ENCODE data around the gene RIPK3.
"Not testable (repeated sequence)": the region's sequence is repeated elsewhere in the genome, so short reads cannot be mapped to it uniquely, and the experiment has no call there.

The RIPK3 gene

DNA sequence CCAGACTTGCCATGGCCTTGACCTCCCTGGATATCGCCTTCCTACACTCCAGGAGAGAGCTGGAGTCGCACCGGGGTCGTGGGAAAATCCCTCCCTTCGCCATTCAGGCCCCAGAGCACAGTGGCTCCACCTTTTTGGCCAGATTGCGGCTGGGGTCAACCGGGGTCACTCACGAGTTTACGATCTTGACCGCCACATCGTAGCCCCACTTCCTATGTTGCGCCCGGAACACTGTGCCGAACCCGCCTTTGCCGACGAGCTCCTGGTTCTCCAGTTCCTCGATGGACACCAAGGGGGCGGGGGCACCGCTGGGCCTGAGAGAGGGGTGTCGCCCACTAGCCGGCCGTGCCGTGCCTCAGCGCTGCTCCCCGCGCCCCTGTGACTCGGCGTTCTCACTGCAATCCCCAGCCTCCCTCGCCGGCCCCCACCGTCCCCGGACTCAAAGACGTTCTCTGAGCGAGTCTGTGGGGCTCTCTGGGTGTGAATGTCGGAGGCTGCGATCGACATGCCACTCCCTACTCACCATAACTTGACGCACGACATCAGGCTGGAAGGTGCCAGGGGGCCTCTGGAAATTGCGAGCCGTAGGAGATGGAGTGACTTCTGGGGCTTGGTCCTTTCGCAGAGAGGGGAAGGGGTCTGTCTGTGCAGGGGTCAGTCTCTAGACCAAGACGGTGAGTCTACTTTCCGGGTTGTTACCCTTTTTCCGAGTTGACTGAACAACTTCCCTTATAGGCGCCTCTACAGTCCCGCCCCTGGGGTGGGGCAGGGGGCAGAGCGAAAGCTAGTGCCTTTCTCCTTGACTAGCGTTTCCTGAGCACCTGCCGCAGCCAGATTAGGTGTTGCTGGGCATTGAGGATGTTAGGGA is at the start of gene RIPK3:
Gene RIPK3 (minus strand): TSS at position 708 of the 868 bp plus-strand sequence. CDS start 165 bp downstream, at position 543.
- TF ChIP-seq ZFX (IDR thresholded peaks at IDR 0.05) = no peak
- TF ChIP-seq, protein P1, sequence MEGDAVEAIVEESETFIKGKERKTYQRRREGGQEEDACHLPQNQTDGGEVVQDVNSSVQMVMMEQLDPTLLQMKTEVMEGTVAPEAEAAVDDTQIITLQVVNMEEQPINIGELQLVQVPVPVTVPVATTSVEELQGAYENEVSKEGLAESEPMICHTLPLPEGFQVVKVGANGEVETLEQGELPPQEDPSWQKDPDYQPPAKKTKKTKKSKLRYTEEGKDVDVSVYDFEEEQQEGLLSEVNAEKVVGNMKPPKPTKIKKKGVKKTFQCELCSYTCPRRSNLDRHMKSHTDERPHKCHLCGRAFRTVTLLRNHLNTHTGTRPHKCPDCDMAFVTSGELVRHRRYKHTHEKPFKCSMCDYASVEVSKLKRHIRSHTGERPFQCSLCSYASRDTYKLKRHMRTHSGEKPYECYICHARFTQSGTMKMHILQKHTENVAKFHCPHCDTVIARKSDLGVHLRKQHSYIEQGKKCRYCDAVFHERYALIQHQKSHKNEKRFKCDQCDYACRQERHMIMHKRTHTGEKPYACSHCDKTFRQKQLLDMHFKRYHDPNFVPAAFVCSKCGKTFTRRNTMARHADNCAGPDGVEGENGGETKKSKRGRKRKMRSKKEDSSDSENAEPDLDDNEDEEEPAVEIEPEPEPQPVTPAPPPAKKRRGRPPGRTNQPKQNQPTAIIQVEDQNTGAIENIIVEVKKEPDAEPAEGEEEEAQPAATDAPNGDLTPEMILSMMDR (conservative IDR thresholded peaks at IDR 0.05) = no peak
- no peak within 1 kb of the TSS for H3K27ac ChIP-seq

DNA sequence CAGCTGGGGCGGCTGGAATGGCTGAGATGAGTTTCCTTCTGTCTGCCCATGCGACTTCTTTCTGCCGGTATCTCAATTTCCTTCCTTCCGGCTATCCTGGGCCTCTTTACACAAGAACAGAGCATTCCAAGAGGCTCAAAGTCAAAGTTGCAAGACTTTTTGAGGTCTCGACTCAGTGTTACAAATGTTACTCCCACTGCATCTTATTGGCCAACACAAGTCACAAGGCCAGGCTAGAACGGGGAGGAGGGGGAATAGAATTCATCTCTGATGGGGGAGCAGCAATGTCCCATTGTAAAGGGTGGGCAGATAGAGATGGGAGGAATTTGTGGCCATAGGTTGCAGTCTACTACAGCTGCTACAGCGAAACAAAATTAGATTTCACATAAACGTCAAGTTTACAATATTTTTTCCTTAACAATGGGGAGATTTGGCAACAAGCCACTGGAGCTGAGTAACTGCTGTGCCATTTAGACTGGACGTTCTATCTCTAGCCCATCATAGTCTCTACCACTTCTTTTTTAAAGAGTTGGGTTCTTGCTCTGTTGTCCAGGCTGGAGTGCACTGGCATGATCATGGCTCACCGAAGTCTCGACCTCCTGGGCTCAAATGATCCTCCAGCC is 49.5 kb upstream of the RIPK3 start:
- TF ChIP-seq, protein P1 (conservative IDR thresholded peaks at IDR 0.05) = no peak
- no peak for TF ChIP-seq ZFX (IDR thresholded peaks at IDR 0.05)
- no peak overlapping the region for H3K27ac ChIP-seq

DNA sequence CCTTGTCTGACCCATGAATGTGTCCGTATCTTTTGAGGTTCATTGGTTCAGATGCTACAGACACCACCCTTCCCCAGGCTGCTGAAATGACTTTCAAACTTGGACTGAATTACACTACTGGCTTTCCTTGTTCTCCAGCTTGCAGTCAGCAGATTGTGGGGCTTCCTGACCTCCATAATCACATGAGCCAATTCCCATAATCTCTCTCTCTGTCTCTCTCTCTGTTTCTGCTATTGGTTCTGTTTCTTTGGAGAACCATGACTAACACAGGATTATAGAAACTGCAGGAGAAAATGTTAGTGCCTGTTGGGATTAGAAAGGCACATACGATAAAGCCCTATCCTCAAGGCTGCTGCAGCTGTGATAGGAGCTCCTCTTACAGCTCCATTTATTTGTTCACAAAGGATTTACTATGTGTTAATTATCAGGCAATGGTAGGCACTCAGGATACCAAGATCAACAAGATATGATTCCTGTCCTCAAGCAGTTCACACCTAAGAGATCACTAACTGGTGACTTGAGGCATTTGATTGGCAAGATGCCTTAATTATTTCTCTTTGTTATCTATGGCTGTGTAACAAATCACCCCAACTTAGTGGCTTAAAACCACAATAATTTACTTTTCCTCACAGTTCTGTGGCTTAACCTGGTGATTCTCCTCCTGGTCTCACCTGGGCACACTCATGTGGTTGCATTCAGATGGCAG is 48.8 kb upstream of the RIPK3 start:
- no peak overlapping the region for H3K27ac ChIP-seq
- no peak for TF ChIP-seq ZFX (IDR thresholded peaks at IDR 0.05)
- TF ChIP-seq, protein P1 (conservative IDR thresholded peaks at IDR 0.05) = no peak

DNA sequence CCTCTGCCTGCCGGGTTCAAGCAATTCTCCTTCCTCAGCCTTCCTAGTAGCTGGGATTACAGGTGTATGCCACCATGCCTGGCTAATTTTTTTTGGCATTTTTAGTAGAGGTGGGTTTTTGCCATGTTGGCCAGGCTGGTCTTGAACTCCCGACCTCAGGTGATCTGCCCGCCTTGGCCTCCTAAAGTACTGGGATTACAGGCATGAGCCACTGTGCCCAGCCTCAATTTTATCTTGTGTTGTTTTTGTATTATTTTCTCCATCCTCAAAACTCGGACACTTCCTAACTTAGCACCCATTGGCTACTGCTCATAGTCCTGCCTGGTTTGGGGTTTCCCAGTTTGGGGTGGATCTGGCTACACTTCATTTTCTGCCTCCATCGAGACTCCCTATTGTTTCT is 47.8 kb upstream of the RIPK3 start:
- H3K27ac ChIP-seq = not testable (repeated sequence)

DNA sequence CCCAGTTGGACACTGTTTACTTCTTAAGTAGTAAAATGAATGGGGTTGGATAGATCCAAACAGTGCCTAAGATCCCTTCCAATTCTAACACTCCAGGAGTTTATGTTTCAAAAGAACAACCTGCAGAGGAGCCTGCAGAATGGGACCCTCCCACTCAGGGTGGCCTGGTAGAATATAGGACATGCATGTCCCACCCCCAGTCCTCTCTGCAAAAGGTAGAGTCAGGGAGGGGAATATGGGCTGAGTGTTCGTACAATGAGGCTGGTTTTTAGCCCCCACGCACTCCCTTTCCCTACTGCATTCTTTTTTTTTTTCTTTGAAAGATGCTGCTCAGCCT is 47.2 kb upstream of the RIPK3 start:
- TF ChIP-seq ZFX (IDR thresholded peaks at IDR 0.05) = no peak
- TF ChIP-seq, protein P1 (conservative IDR thresholded peaks at IDR 0.05) = no peak

DNA sequence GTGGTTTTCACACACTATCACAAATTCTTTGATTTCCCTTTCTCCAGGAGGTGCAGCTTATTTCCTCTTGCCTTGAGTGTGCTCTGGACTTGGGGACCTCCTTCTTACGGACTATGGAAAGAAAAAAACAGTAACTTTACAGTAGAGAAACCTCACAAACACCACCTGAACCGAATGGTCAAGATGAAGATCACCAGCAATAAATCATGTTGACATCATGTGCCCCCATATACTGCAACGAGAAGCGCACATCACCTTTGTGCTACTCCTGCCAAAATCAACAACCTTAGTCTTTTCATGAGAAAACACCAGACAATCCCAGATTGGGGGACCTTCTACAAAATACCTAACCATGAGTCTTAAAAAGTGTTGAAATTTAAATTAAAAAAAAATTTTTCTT is 45.7 kb upstream of the RIPK3 start:
- no peak overlapping the region for H3K27ac ChIP-seq
- TF ChIP-seq, protein P1 (conservative IDR thresholded peaks at IDR 0.05) = no peak
- TF ChIP-seq ZFX (IDR thresholded peaks at IDR 0.05) = no peak

More for the DNA sequence above, 47.2 kb upstream of the RIPK3 start:
- no peak overlapping the region for H3K27ac ChIP-seq

DNA sequence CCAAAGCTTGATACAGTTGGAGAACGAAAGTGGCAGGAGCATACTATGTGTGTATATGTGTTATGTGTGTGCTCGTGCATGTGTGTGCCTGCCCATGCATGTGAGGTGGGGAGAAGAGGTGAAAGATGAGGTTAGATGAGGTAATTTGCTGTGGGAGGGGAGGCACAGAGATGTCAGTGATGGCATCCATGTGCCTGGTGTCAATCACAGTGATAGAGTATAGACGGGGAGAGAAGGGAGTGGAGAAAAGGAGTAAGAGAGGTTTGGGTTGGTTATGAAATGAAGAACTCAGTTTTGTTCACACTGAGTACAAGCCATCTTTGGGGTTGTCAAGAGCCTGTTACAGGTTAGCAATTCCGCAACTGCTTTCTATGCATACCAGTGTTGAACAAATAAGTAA is 44.4 kb upstream of the RIPK3 start:
- no peak overlapping the region for H3K27ac ChIP-seq
- TF ChIP-seq, protein P1 (conservative IDR thresholded peaks at IDR 0.05) = no peak
- no peak for TF ChIP-seq ZFX (IDR thresholded peaks at IDR 0.05)

Data from C4-2B (cell line).